ENCODE results near the gene PRPH2.
"Not testable (repeated sequence)": the region's sequence is repeated elsewhere in the genome, so short reads cannot be mapped to it uniquely, and the experiment has no call there.

Gene PRPH2

GRCh38 chr6:42740725-42741124, 18.3 kb upstream of the PRPH2 start:
- no peak for DNase-seq (ENCODE audit: low read depth)

GRCh38 chr6:42735976-42736375, 13.6 kb upstream of the PRPH2 start:
- no peak for DNase-seq (ENCODE audit: low read depth)

- DNase-seq (ENCODE audit: low read depth): not testable (repeated sequence)
Observed at GRCh38 chr6:42733867-42734481, 11.6 kb upstream of the PRPH2 start.

GRCh38 chr6:42729731-42730130, 7.3 kb upstream of the PRPH2 start:
- no peak for DNase-seq (ENCODE audit: low read depth)

GRCh38 chr6:42727627-42728026, 5.2 kb upstream of the PRPH2 start:
- DNase-seq (ENCODE audit: low read depth): no peak

- DNase-seq (ENCODE audit: low read depth): no peak
Observed at GRCh38 chr6:42727087-42727611, 4.8 kb upstream of the PRPH2 start.

- DNase-seq (ENCODE audit: low read depth): peak; percentile 58
Observed at GRCh38 chr6:42726485-42727086, 4.2 kb upstream of the PRPH2 start.

- no peak for DNase-seq (ENCODE audit: low read depth)
Observed at GRCh38 chr6:42726026-42726425, 3.6 kb upstream of the PRPH2 start.

- DNase-seq (ENCODE audit: low read depth): no peak
Observed at GRCh38 chr6:42724825-42725224, 2.4 kb upstream of the PRPH2 start.

- no peak for DNase-seq (ENCODE audit: low read depth)
Observed at GRCh38 chr6:42720739-42721138, 1.7 kb downstream of the PRPH2 start.

- DNase-seq (ENCODE audit: low read depth): no peak
Observed at GRCh38 chr6:42715871-42716270, 6.5 kb downstream of the PRPH2 start.

GRCh38 chr6:42714098-42714761, 8.2 kb downstream of the PRPH2 start:
- DNase-seq (ENCODE audit: low read depth): no peak

GRCh38 chr6:42711930-42712329, 10.5 kb downstream of the PRPH2 start:
- DNase-seq (ENCODE audit: low read depth): no peak

- no peak for DNase-seq (ENCODE audit: low read depth)
Observed at GRCh38 chr6:42710316-42710715, 12.1 kb downstream of the PRPH2 start.

- no peak for DNase-seq (ENCODE audit: low read depth)
Observed at GRCh38 chr6:42709871-42710270, 12.5 kb downstream of the PRPH2 start.

GRCh38 chr6:42708096-42708495, 14.3 kb downstream of the PRPH2 start:
- no peak for DNase-seq (ENCODE audit: low read depth)

GRCh38 chr6:42707595-42707994, 14.8 kb downstream of the PRPH2 start:
- DNase-seq (ENCODE audit: low read depth): no peak

- no peak for DNase-seq (ENCODE audit: low read depth)
Observed at GRCh38 chr6:42704937-42705374, 17.4 kb downstream of the PRPH2 start.

- DNase-seq (ENCODE audit: low read depth): no peak
Observed at GRCh38 chr6:42704251-42704936, 18.0 kb downstream of the PRPH2 start.

GRCh38 chr6:42702786-42703185, 19.6 kb downstream of the PRPH2 start:
- not testable (repeated sequence) for DNase-seq (ENCODE audit: low read depth)

GRCh38 chr6:42702200-42702599, 20.2 kb downstream of the PRPH2 start:
- no peak for DNase-seq (ENCODE audit: low read depth)

GRCh38 chr6:42698217-42698616, 24.2 kb downstream of the PRPH2 start:
- no peak for DNase-seq (ENCODE audit: low read depth)

GRCh38 chr6:42697268-42697655, 25.1 kb downstream of the PRPH2 start:
- DNase-seq (ENCODE audit: low read depth): no peak

All from stimulated activated CD8-positive, alpha-beta memory T cell treated with anti-CD3 and anti-CD28 coated beads, Interleukin-12 subunit alpha, Interleukin-12 subunit beta, amount 100 ng/mL, for 1 hour (primary cell).